ENCODE measurements around the gene FTO. TPM values are rescaled to one million over a fixed set of nuclear protein-coding genes. Genes with fewer than 3 reads are reported as not detected.

Gene FTO
- total RNA-seq, 1 experiment from 2014 or later, result 125 TPM

DNA sequence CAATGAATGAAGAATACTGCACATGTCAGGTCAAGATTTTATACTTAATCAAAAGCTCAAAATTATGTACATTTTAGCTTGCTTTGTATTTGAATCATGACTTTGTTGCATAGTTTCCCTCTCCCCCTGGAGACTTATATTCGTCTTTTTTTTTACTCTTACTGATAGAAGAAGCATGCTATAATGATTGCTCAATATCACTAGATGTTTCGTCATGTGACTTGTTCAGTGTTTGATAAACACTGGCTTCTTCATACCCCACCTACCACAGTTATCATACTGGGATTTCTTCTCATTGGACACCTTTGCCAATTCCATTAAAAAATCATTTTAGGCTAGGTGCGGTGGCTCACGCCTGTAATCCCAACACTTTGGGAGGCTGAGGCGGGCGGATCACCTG lies 148.7 kb downstream of the FTO start:
- H3K9me2 ChIP-seq (replicated peaks; ENCODE audit: insufficient read depth, low read length), result no peaks in the 10 kb centered on the region
- H3K79me2 ChIP-seq (ENCODE audit: low read length), result peaks cover 61% of the 10 kb centered on the region
- H3K4me1 ChIP-seq (ENCODE audit: low read length), result peaks cover 27% of the 10 kb centered on the region
- H3K36me3 ChIP-seq (ENCODE audit: insufficient read depth, low read length), result no peaks in the 10 kb centered on the region
- H3K4me2 ChIP-seq (ENCODE audit: low read depth, low read length, poor library complexity, severe bottlenecking), result no peak overlapping the region
- H4K20me1 ChIP-seq (ENCODE audit: insufficient read depth, low read depth, low read length), result no peaks in the 10 kb centered on the region
- H3K27me3 ChIP-seq (ENCODE audit: low read length), result no peaks in the 10 kb centered on the region
- H3K9ac ChIP-seq (ENCODE audit: low read length), result no peak overlapping the region
- DNase-seq, result no peak
- no peak overlapping the region for H3K4me3 ChIP-seq (ENCODE audit: low read length)
- H2AFZ ChIP-seq (ENCODE audit: low read length), result no peak overlapping the region
- no peak overlapping the region for H3K27ac ChIP-seq (ENCODE audit: low read length)
- no peaks in the 10 kb centered on the region for H3K9me3 ChIP-seq (ENCODE audit: low read length)

DNA sequence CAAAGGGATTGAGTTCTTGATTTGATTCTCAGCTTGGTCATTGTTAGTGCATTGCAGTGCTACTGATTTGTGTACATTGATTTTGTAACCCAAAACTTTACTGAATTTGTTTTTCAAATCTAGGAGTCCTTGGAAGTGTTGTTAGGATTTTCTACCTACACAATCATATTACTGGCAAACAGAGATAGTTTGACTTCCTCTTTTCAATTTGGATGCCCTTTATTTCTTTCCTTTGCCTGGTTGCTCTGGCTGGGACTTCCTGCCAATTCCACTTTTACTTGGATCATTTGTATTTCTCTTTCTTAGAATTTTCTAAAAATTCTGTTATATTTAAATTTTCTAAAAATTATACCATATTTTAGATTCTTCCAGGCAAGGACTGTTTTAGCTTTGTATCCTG lies 151.1 kb downstream of the FTO start:
- Histone ChIP-seq H3K4me3 (ENCODE audit: low read length) (no peak overlapping the region), H3K4me2 (ENCODE audit: low read depth, low read length, poor library complexity, severe bottlenecking) (no peak overlapping the region), H3K79me2 (ENCODE audit: low read length) (peaks cover 65% of the 10 kb centered on the region), H3K9ac (ENCODE audit: low read length) (no peak overlapping the region), H3K36me3 (ENCODE audit: insufficient read depth, low read length) (no peaks in the 10 kb centered on the region), H3K9me2 (replicated peaks; ENCODE audit: insufficient read depth, low read length) (no peaks in the 10 kb centered on the region), H2AFZ (ENCODE audit: low read length) (no peak overlapping the region), H3K27ac (ENCODE audit: low read length) (no peak overlapping the region), H3K9me3 (ENCODE audit: low read length) (no peaks in the 10 kb centered on the region), H3K4me1 (ENCODE audit: low read length) (peaks cover 7% of the 10 kb centered on the region), H4K20me1 (ENCODE audit: insufficient read depth, low read depth, low read length) (no peaks in the 10 kb centered on the region), H3K27me3 (ENCODE audit: low read length) (no peaks in the 10 kb centered on the region)
- DNase-seq, result no peak

DNA sequence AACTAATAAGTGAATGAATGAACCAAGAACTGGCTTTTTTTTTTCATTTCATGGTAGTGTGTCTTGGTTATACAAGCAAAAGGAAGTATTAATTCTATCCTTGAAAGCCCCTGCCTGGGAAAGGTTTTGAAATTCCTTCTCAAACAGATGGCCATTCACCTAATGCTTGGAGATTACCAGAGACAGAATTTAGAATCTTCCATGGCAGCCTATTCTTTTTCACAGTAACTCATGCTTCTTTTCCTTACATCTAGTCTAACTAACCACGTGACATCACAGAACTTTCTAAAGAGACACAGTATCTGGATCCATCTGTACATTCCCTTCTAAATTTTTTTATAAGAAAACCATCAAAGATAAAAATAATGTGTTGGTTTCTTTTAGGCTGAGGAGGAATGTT lies 151.6 kb downstream of the FTO start:
- H3K79me2 ChIP-seq (ENCODE audit: low read length), result peaks cover 64% of the 10 kb centered on the region
- H3K27me3 ChIP-seq (ENCODE audit: low read length), result no peaks in the 10 kb centered on the region
- peaks cover 3% of the 10 kb centered on the region for H3K4me1 ChIP-seq (ENCODE audit: low read length)
- no peak overlapping the region for H3K4me3 ChIP-seq (ENCODE audit: low read length)
- H3K36me3 ChIP-seq (ENCODE audit: insufficient read depth, low read length), result no peaks in the 10 kb centered on the region
- no peaks in the 10 kb centered on the region for H4K20me1 ChIP-seq (ENCODE audit: insufficient read depth, low read depth, low read length)
- H2AFZ ChIP-seq (ENCODE audit: low read length), result no peak overlapping the region
- no peak overlapping the region for H3K9ac ChIP-seq (ENCODE audit: low read length)
- H3K9me2 ChIP-seq (replicated peaks; ENCODE audit: insufficient read depth, low read length), result no peaks in the 10 kb centered on the region
- DNase-seq, result no peak
- H3K9me3 ChIP-seq (ENCODE audit: low read length), result no peaks in the 10 kb centered on the region
- H3K4me2 ChIP-seq (ENCODE audit: low read depth, low read length, poor library complexity, severe bottlenecking), result no peak overlapping the region
- H3K27ac ChIP-seq (ENCODE audit: low read length), result no peak overlapping the region

DNA sequence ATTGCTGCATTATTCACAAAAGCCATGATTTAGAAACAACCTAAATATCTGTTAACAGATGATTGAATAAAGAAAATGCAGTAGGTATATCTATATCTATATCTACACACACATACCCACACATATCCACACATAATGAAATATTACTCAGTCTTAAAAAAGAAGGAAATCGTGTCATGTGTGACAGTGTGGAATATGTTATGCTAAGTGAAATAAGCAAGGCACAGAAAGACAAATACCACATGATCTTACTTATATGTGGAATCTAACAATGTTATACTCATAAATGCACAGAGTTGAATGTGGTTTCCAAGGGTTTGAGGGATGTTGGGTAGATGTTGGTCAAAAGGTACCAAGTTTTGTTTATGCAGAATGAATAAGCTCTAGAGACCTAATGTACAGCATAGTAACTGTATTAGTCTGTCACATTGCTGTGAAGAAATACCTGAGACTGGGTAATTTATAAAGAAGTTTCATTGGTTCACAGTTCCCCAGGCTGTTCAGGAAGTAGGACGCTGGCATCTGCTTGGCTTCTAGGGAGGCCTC lies 156.1 kb downstream of the FTO start:
- no peak overlapping the region for H3K27ac ChIP-seq (ENCODE audit: low read length)
- no peaks in the 10 kb centered on the region for H3K27me3 ChIP-seq (ENCODE audit: low read length)
- no peak overlapping the region for H3K4me2 ChIP-seq (ENCODE audit: low read depth, low read length, poor library complexity, severe bottlenecking)
- DNase-seq, result no peak
- no peaks in the 10 kb centered on the region for H4K20me1 ChIP-seq (ENCODE audit: insufficient read depth, low read depth, low read length)
- H3K4me1 ChIP-seq (ENCODE audit: low read length), result peaks cover 7% of the 10 kb centered on the region
- no peaks in the 10 kb centered on the region for H3K36me3 ChIP-seq (ENCODE audit: insufficient read depth, low read length)
- H3K9me2 ChIP-seq (replicated peaks; ENCODE audit: insufficient read depth, low read length), result no peaks in the 10 kb centered on the region
- H3K79me2 ChIP-seq (ENCODE audit: low read length), result peaks cover 41% of the 10 kb centered on the region
- no peaks in the 10 kb centered on the region for H3K9me3 ChIP-seq (ENCODE audit: low read length)
- no peak overlapping the region for H3K4me3 ChIP-seq (ENCODE audit: low read length)
- no peak overlapping the region for H3K9ac ChIP-seq (ENCODE audit: low read length)
- H2AFZ ChIP-seq (ENCODE audit: low read length), result no peak overlapping the region

DNA sequence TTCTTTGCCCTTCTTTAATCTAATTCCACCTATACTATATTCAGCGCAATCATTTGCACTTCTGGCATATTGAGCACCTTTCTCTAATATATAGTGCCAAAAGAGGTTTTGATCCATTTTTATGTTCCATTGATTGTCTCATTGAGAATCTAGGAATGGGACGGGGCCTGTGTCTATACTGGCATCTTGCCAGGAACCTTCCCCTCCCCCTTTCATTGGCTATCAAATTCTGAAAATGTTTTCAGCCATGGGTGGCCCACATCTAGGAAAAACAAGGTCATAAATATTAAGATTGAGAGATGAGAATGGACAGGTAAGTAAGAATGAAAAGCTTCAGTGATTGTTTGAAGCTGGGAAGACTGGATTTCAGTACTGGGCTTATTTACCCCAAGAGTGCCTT lies 159.9 kb downstream of the FTO start:
- peaks cover 44% of the 10 kb centered on the region for H3K79me2 ChIP-seq (ENCODE audit: low read length)
- peaks cover 23% of the 10 kb centered on the region for H3K4me1 ChIP-seq (ENCODE audit: low read length)
- H3K27me3 ChIP-seq (ENCODE audit: low read length), result no peaks in the 10 kb centered on the region
- no peak overlapping the region for H3K27ac ChIP-seq (ENCODE audit: low read length)
- DNase-seq, result no peak
- H3K4me2 ChIP-seq (ENCODE audit: low read depth, low read length, poor library complexity, severe bottlenecking), result no peak overlapping the region
- H3K9me2 ChIP-seq (replicated peaks; ENCODE audit: insufficient read depth, low read length), result no peaks in the 10 kb centered on the region
- peaks cover 4% of the 10 kb centered on the region; the same call in 1 of the 2 replicates for H3K36me3 ChIP-seq (ENCODE audit: insufficient read depth, low read length)
- H3K4me3 ChIP-seq (ENCODE audit: low read length), result no peak overlapping the region
- no peaks in the 10 kb centered on the region for H3K9me3 ChIP-seq (ENCODE audit: low read length)
- no peak overlapping the region for H2AFZ ChIP-seq (ENCODE audit: low read length)
- no peaks in the 10 kb centered on the region for H4K20me1 ChIP-seq (ENCODE audit: insufficient read depth, low read depth, low read length)
- H3K9ac ChIP-seq (ENCODE audit: low read length), result no peak overlapping the region

DNA sequence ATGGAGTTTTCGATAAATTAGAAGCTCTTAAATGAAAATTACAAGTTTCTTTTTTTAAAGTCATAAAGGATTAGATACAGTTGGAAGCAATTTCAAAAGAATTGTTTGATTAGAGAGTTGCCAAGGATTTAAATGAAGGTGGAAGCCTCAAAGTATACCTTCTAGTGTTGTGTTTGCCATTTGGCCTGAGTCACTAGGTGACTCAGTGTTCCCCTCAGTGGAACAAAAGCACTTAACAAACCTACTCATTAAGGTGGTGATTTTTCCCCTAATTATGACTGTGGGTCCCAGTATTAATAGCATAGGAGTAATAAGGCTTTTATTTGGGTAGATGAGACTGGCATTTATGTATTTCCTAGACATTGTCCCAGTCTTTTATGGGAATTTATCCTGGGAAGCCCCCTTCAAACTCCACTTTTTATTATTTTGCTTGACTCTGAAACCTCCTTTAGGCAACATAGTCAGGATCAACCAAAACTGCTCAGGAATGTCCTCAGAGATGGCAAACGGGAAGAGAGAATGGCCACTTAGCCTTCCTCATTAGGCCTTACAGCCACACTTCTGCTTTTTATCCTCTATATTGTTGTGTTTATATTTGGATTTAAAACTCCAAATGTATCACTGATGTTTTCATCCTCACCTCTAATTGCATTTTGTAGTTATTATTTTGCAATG lies 161.0 kb downstream of the FTO start:
- peak overlapping the region; percentile 56 for H3K27ac ChIP-seq (ENCODE audit: low read length)
- no peak overlapping the region for H3K4me3 ChIP-seq (ENCODE audit: low read length)
- no peaks in the 10 kb centered on the region for H3K9me3 ChIP-seq (ENCODE audit: low read length)
- no peak overlapping the region for H2AFZ ChIP-seq (ENCODE audit: low read length)
- H3K79me2 ChIP-seq (ENCODE audit: low read length), result peaks cover 46% of the 10 kb centered on the region
- peak overlapping the region; percentile 18 for H3K4me2 ChIP-seq (ENCODE audit: low read depth, low read length, poor library complexity, severe bottlenecking)
- H4K20me1 ChIP-seq (ENCODE audit: insufficient read depth, low read depth, low read length), result no peaks in the 10 kb centered on the region
- no peaks in the 10 kb centered on the region for H3K27me3 ChIP-seq (ENCODE audit: low read length)
- peaks cover 23% of the 10 kb centered on the region for H3K4me1 ChIP-seq (ENCODE audit: low read length)
- H3K9me2 ChIP-seq (replicated peaks; ENCODE audit: insufficient read depth, low read length), result no peaks in the 10 kb centered on the region
- no peak overlapping the region for H3K9ac ChIP-seq (ENCODE audit: low read length)
- H3K36me3 ChIP-seq (ENCODE audit: insufficient read depth, low read length), result peaks cover 8% of the 10 kb centered on the region
- no peak for DNase-seq

DNA sequence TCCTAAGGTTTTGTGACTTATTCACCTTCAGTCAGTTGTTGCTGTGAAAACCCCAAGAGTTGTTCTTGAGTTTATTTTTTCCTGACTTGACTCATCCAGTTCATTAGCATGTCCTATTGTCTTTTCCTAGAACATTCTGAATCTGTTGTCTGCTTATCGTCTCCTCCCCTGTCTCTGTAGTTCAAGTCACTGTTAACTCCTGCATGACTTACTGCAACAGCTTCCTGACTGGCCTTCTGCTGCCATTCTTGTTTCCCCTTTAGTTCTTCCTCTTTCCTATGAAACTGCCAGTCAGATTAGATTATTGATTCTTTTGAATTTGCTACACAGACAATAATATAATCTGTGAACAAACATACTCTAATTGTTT lies 161.5 kb downstream of the FTO start:
- H3K27me3 ChIP-seq (ENCODE audit: low read length), result no peaks in the 10 kb centered on the region
- DNase-seq, result peak; percentile 49
- no peak overlapping the region for H2AFZ ChIP-seq (ENCODE audit: low read length)
- no peak overlapping the region for H3K9ac ChIP-seq (ENCODE audit: low read length)
- peak overlapping the region; percentile 18 for H3K4me2 ChIP-seq (ENCODE audit: low read depth, low read length, poor library complexity, severe bottlenecking)
- no peaks in the 10 kb centered on the region for H3K9me2 ChIP-seq (replicated peaks; ENCODE audit: insufficient read depth, low read length)
- peaks cover 45% of the 10 kb centered on the region for H3K79me2 ChIP-seq (ENCODE audit: low read length)
- H3K9me3 ChIP-seq (ENCODE audit: low read length), result 0 out of 2 replicates have a peak, but pooled peaks cover 3% of the 10 kb centered on the region
- H3K36me3 ChIP-seq (ENCODE audit: insufficient read depth, low read length), result peaks cover 12% of the 10 kb centered on the region
- H3K4me3 ChIP-seq (ENCODE audit: low read length), result no peak overlapping the region
- no peaks in the 10 kb centered on the region for H4K20me1 ChIP-seq (ENCODE audit: insufficient read depth, low read depth, low read length)
- peak overlapping the region; percentile 56 for H3K27ac ChIP-seq (ENCODE audit: low read length)
- H3K4me1 ChIP-seq (ENCODE audit: low read length), result peaks cover 23% of the 10 kb centered on the region

DNA sequence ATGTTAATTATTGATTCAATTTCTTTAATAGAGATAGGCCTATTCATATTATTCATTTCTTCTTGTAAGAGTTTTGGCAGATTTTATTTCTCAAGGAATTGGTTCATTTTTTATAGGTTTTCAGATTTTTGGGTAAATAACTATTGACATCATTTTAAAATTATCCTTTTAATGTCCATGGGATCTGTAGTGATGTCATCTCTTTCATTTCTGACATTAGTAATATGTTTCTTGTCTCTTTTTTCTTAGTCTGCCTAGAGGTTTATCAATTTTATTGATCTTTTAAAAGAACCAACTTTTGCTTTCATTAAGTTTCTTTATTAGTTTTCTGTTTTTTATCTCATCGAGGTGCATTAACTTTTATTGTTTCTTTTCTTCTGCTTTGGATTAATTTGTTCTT lies 162.6 kb downstream of the FTO start:
- Histone ChIP-seq H3K27me3 (ENCODE audit: low read length) (no peaks in the 10 kb centered on the region), H2AFZ (ENCODE audit: low read length) (no peak overlapping the region), H3K9me2 (replicated peaks; ENCODE audit: insufficient read depth, low read length) (no peaks in the 10 kb centered on the region), H3K79me2 (ENCODE audit: low read length) (peaks cover 50% of the 10 kb centered on the region), H3K36me3 (ENCODE audit: insufficient read depth, low read length) (peaks cover 20% of the 10 kb centered on the region), H4K20me1 (ENCODE audit: insufficient read depth, low read depth, low read length) (no peaks in the 10 kb centered on the region), H3K9ac (ENCODE audit: low read length) (no peak overlapping the region), H3K4me3 (ENCODE audit: low read length) (no peak overlapping the region), H3K4me2 (ENCODE audit: low read depth, low read length, poor library complexity, severe bottlenecking) (no peak overlapping the region), H3K4me1 (ENCODE audit: low read length) (peaks cover 23% of the 10 kb centered on the region), H3K9me3 (ENCODE audit: low read length) (0 out of 2 replicates have a peak, but pooled peaks cover 3% of the 10 kb centered on the region), H3K27ac (ENCODE audit: low read length) (no peak overlapping the region)
- DNase-seq, result no peak

Data from Karpas-422 (cell line).